Tibial nerve (tissue), 4 donors: ENCODE data around the gene TNS2. TPM values are rescaled to one million over a fixed set of nuclear protein-coding genes. Genes with fewer than 3 reads are reported as not detected.
A peak's percentile ranks its signal among the peaks of the same experiment; 100 is the strongest.

Experiments
- DNase-seq, 2 donors: peaks; one replicate each; pipeline ENCODE4 v3.0.0-alpha.2; 2019; ENCODE audit warnings: low spot score in 2 of 2
- H3K27ac ChIP-seq, 4 donors: fragments of 200-600 bp; sonication (generic) in 3 of 4; one replicate each; pipeline ENCODE4 v1.5.1; 2017 to 2019; ENCODE audit warnings: mild to moderate bottlenecking in 1 of 4
- H3K27me3 ChIP-seq, 2 donors: fragments of 200-600 bp; sonication (generic) in 1 of 2; one replicate each; pipeline versions ENCODE4 v1.5.1 to v1.6.0; 2017 to 2019
- H3K36me3 ChIP-seq, 3 donors: fragments of 200-600 bp; sonication (generic); one replicate each; pipeline ENCODE4 v1.5.1; 2018 to 2019
- H3K4me1 ChIP-seq, 4 donors: fragments of 200-600 bp; sonication (generic) in 3 of 4; one replicate each; pipeline ENCODE4 v1.5.1; 2017 to 2019
- H3K4me3 ChIP-seq, 4 donors: fragments of 200-600 bp; sonication (generic) in 3 of 4; one replicate each; pipeline ENCODE4 v1.5.1; 2017 to 2019; ENCODE audit warnings: mild to moderate bottlenecking in 1 of 4, moderate library complexity in 1 of 4
- H3K9me3 ChIP-seq, 4 donors: fragments of 200-600 bp; sonication (generic) in 3 of 4; one replicate each; pipeline ENCODE4 v1.5.1; 2017 to 2019
- CTCF ChIP-seq, 5 experiments: fragments of 200-600 bp in 3 of 5; fragments of 450-650 bp in 2 of 5; sonication (generic) in 3 of 5; IDR thresholded peaks; one replicate each; pipeline ENCODE4 v1.5.1; 2016 to 2019; ENCODE audit warnings: antibody characterized with exemption in 5 of 5, mild to moderate bottlenecking in 3 of 5, moderate library complexity in 2 of 5
- EP300 ChIP-seq, 2 donors: sonication (generic); formaldehyde crosslinking; IDR thresholded peaks; one replicate each; pipeline ENCODE4 v1.6.1; 2017; ENCODE audit warnings: antibody characterized with exemption in 2 of 2, mild to moderate bottlenecking in 1 of 2
- POLR2A ChIP-seq, 2 donors: fragments of 450-650 bp; IDR thresholded peaks; one replicate each; pipeline ENCODE4 v1.6.1; 2017; ENCODE audit warnings: antibody characterized with exemption in 2 of 2, mild to moderate bottlenecking in 2 of 2, moderate library complexity in 2 of 2
- WGBS, 2 donors: methylation state at CpG; one replicate each; pipeline ENCODE4 v1.1.5; 2018; 5-methylcytosine and 5-hydroxymethylcytosine counted together
- total RNA-seq, 4 donors: library from RNA; depleted of rRNA; stranded (reverse); fragments of >200 nt; gene quantifications; one replicate each; pipeline ENCODE4 v1.1.0, GENCODE V29; 2016

The TNS2 gene
- total RNA-seq, 4 donors from 2014 or later = 411 to 653 (median 546) TPM

- DNase-seq = no peak
- Histone ChIP-seq H3K27me3 (no peaks in the 10 kb centered on the region), H3K36me3 (peaks cover under 1 to 78% (median 10%) of the 10 kb centered on the region in 3 donors), H3K27ac (peak overlapping the region; percentile 78 to 100 (median 89)), H3K4me1 (peaks cover 0 to 100% (median 76%) of the 10 kb centered on the region in 4 donors), H3K4me3 (peak overlapping the region in 1 of 4 donors; percentile 42), H3K9me3 (no peaks in the 10 kb centered on the region)
- no peak for TF ChIP-seq POLR2A (IDR thresholded peaks at IDR 0.05)
- TF ChIP-seq EP300 (IDR thresholded peaks at IDR 0.05) = no peak
- TF ChIP-seq CTCF (IDR thresholded peaks at IDR 0.05) = no peak
- WGBS, 2 donors = 43 to 55% methylated on average over 7 of the region's 7 CpGs
These were observed 15.6 kb downstream of the TNS2 start for GRCh38 chr12:53065470-53065869.

GRCh38 chr12:53065975-53066931 is 16.4 kb downstream of the TNS2 start:
- Histone ChIP-seq H3K9me3 (no peaks in the 10 kb centered on the region), H3K4me3 (peak overlapping the region in 2 of 4 donors; percentile 8 to 42), H3K4me1 (peaks cover 0 to 100% (median 76%) of the 10 kb centered on the region in 4 donors), H3K27ac (peak overlapping the region; percentile 78 to 100 (median 89)), H3K36me3 (peaks cover 0 to 70% (median 10%) of the 10 kb centered on the region in 3 donors), H3K27me3 (no peaks in the 10 kb centered on the region)
- peak in 1 of 2 donors; percentile 90 for DNase-seq
- TF ChIP-seq EP300 (IDR thresholded peaks at IDR 0.05) = peak in 1 of 2 donors; percentile 69
- no peak for TF ChIP-seq POLR2A (IDR thresholded peaks at IDR 0.05)
- TF ChIP-seq CTCF (IDR thresholded peaks at IDR 0.05) = peak; percentile 83 to 99 (median 88)
- 34% methylated on average over 24 of the region's 24 CpGs for WGBS, 2 donors

GRCh38 chr12:53067074-53067992 is 17.5 kb downstream of the TNS2 start:
- Histone ChIP-seq H3K36me3 (peaks cover 0 to 59% (median 10%) of the 10 kb centered on the region in 3 donors), H3K4me3 (no peak overlapping the region), H3K4me1 (peaks cover 0 to 100% (median 77%) of the 10 kb centered on the region in 4 donors), H3K9me3 (no peaks in the 10 kb centered on the region), H3K27me3 (no peaks in the 10 kb centered on the region), H3K27ac (peak overlapping the region in 3 of 4 donors; percentile 66 to 100 (median 99))
- no peak for TF ChIP-seq EP300 (IDR thresholded peaks at IDR 0.05)
- no peak for TF ChIP-seq CTCF (IDR thresholded peaks at IDR 0.05)
- no peak for TF ChIP-seq POLR2A (IDR thresholded peaks at IDR 0.05)
- DNase-seq = no peak
- WGBS, 2 donors = 64 to 66% methylated on average over 7 of the region's 7 CpGs

GRCh38 chr12:53067993-53068770 is 18.3 kb downstream of the TNS2 start:
- no peak for DNase-seq
- Histone ChIP-seq H3K4me3 (peak overlapping the region in 1 of 4 donors; percentile 37), H3K27me3 (no peaks in the 10 kb centered on the region), H3K9me3 (no peaks in the 10 kb centered on the region), H3K4me1 (peaks cover 0 to 100% (median 80%) of the 10 kb centered on the region in 4 donors), H3K27ac (peak overlapping the region; percentile 66 to 100 (median 87)), H3K36me3 (peaks cover 0 to 51% (median 7%) of the 10 kb centered on the region in 3 donors)
- TF ChIP-seq POLR2A (IDR thresholded peaks at IDR 0.05) (no peak), CTCF (IDR thresholded peaks at IDR 0.05) (no peak), EP300 (IDR thresholded peaks at IDR 0.05) (no peak)
- 58 to 68% methylated on average over 13 of the region's 13 CpGs for WGBS, 2 donors
